WTC11 (cell line): ENCODE results near the gene C2orf92. TPM values are rescaled to one million over a fixed set of nuclear protein-coding genes. Genes with fewer than 3 reads are reported as not detected.
"Not testable (repeated sequence)": the region's sequence is repeated elsewhere in the genome, so short reads cannot be mapped to it uniquely, and the experiment has no call there.

Experiments
- ATAC-seq: fragments of 200-7000 bp; cut with Tn5 transposase; 2 replicates; pipeline ENCODE4 v1.10.0; 2021; ENCODE audit warnings: mild to moderate bottlenecking, moderate library complexity
- Bru-seq: library from RNA; stranded (reverse); fragments of 400-500 nt; gene quantifications from one replicate; lab custom pipeline; 2021; lab: Mats Ljungman, UMichigan
- CTCF ChIA-PET: fragments of 300-600 bp; sonication (Branson Sonifier 250); formaldehyde crosslinking; loops from one replicate; lab custom pipeline; 2021; ENCODE audit warnings: antibody characterized with exemption; lab: Charles Lee
- POLR2A ChIA-PET: fragments of 350-600 bp; sonication (Branson Sonifier 250); formaldehyde crosslinking; loops from one replicate; lab custom pipeline; 2021; ENCODE audit warnings: antibody characterized with exemption; lab: Charles Lee
- DNase-seq: peaks from one replicate; pipeline ENCODE4 v3.0.0; 2021; ENCODE audit warnings: low spot score
- H3K27ac Mint-ChIP-seq: 2 replicates; pipeline ENCODE4 v1.8.0; 2021; ENCODE audit warnings: mixed read lengths
- H3K27me3 Mint-ChIP-seq: 2 replicates; pipeline ENCODE4 v1.8.0; 2021; ENCODE audit warnings: low read depth, mild to moderate bottlenecking, moderate library complexity, mixed read lengths
- H3K36me3 Mint-ChIP-seq: 2 replicates; pipeline ENCODE4 v1.8.0; 2021; ENCODE audit warnings: mixed read lengths
- H3K4me1 Mint-ChIP-seq: 2 replicates; pipeline ENCODE4 v1.8.0; 2022; ENCODE audit warnings: mixed read lengths
- H3K4me3 Mint-ChIP-seq: 2 replicates; pipeline ENCODE4 v1.8.0; 2021; ENCODE audit warnings: mild to moderate bottlenecking, moderate library complexity, mixed read lengths
- H3K9me3 Mint-ChIP-seq: 2 replicates; pipeline ENCODE4 v1.8.0; 2021; ENCODE audit warnings: mixed read lengths
- CBFB ChIP-seq: sonication (generic); formaldehyde crosslinking; IDR thresholded peaks from 2 replicates; pipeline ENCODE4 v1.8.1; 2022; ENCODE audit warnings: mild to moderate bottlenecking, low read depth, missing genetic modification reagents
- FOXK1 ChIP-seq: sonication (generic); formaldehyde crosslinking; IDR thresholded peaks from 2 replicates; pipeline ENCODE4 v1.8.0; 2022; ENCODE audit warnings: mild to moderate bottlenecking, moderate library complexity, missing genetic modification reagents
- GRHL2 ChIP-seq: fragments of 250-450 bp; sonication (Bioruptor Pico); IDR thresholded peaks from 2 replicates; pipeline ENCODE4 v1.8.0; 2022; ENCODE audit warnings: mild to moderate bottlenecking, moderate library complexity; ENCODE audit not compliant: insufficient replicate concordance, severe bottlenecking
- MYBL2 ChIP-seq: sonication (generic); formaldehyde crosslinking; IDR thresholded peaks from 2 replicates; pipeline ENCODE4 v1.8.1; 2023; ENCODE audit warnings: mild to moderate bottlenecking, moderate library complexity, missing genetic modification reagents
- NR3C1 ChIP-seq: sonication (generic); formaldehyde crosslinking; conservative IDR thresholded peaks from 2 replicates; pipeline ENCODE4 v1.8.1; 2023; ENCODE audit warnings: low read depth, mild to moderate bottlenecking, missing genetic modification reagents
- RELA ChIP-seq: sonication (generic); formaldehyde crosslinking; IDR thresholded peaks from 2 replicates; pipeline ENCODE4 v1.8.1; 2022; ENCODE audit warnings: missing genetic modification reagents, mild to moderate bottlenecking, borderline replicate concordance
- SMAD4 ChIP-seq: sonication (generic); formaldehyde crosslinking; IDR thresholded peaks from 2 replicates; pipeline ENCODE4 v1.8.0; 2022; ENCODE audit warnings: mild to moderate bottlenecking, missing genetic modification reagents
- ZNF396 ChIP-seq: fragments of 250-450 bp; sonication (Bioruptor Pico); IDR thresholded peaks from 2 replicates; pipeline ENCODE4 v1.8.0; 2021; ENCODE audit warnings: mild to moderate bottlenecking, moderate library complexity, borderline replicate concordance
- long read RNA-seq, 3 experiments: library from RNA in 1 of 3; library from capped mRNA in 1 of 3; library from polyadenylated mRNA in 1 of 3; unstranded in 2 of 3; stranded (forward) in 1 of 3; transcript quantifications; one replicate each; pipeline ENCODE4 v2.0.0, GENCODE V29; 2021
- total RNA-seq: library from RNA; stranded (reverse); gene quantifications from 3 replicates; pipeline ENCODE4 v1.2.3, GENCODE V29; 2021
- TF ChIP-seq, protein P1 (sequence below): fragments of 250-450 bp; sonication (Bioruptor Pico); IDR thresholded peaks from 2 replicates; pipeline ENCODE4 v1.9.0; 2021; ENCODE audit warnings: mild to moderate bottlenecking
- TF ChIP-seq, protein P2 (sequence below): sonication (generic); formaldehyde crosslinking; IDR thresholded peaks from 2 replicates; pipeline ENCODE4 v1.8.0; 2023; ENCODE audit warnings: mild to moderate bottlenecking, missing genetic modification reagents
- TF ChIP-seq, protein P3 (sequence below): sonication (generic); formaldehyde crosslinking; conservative IDR thresholded peaks from 2 replicates; pipeline ENCODE4 v1.8.1; 2023; ENCODE audit warnings: mild to moderate bottlenecking, low read depth, missing genetic modification reagents, moderate library complexity

C2orf92 gene
- 5.2 to 7.9 TPM (median 6.9 TPM) in 3 replicates for total RNA-seq
- percentile 42 among the genes with signal in this experiment for Bru-seq, nascent RNA
- long read RNA-seq, experiment 1, partial matches to known transcripts: 0 of 4 reads
- long read RNA-seq, experiment 1, other reads (novel, unspliced or antisense): 4 of 4 reads
- long read RNA-seq, experiment 2, partial matches to known transcripts: 0 of 1 reads
- long read RNA-seq, experiment 2, other reads (novel, unspliced or antisense): 1 of 1 reads
- long read RNA-seq, experiment 3, partial matches to known transcripts: 0 of 1 reads
- long read RNA-seq, experiment 3, other reads (novel, unspliced or antisense): 1 of 1 reads

DNA sequence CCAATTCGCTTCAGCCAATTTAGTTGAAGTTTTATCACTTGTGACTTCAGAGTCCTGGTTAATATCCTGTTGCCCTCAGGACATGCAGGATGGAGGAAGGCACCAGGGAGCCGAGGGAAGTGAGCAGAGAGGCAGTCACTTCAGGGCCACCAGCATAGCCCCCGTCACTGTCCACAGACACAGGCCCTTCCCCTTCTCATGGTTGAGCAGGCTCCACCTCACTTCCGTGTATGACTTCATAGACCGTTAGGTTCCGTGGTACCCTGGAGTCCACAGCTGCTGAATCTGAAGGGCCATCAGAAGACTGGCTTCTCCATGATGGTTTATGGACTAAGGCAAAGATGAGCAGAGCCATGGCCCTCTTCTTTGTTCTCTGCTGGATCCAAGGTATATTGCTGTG, at the start of gene C2orf92:
C2orf92 (plus strand) TSS at position 266 of the 400 bp plus-strand sequence; CDS start at position 342, 76 bp downstream.
- TF ChIP-seq, protein P1, sequence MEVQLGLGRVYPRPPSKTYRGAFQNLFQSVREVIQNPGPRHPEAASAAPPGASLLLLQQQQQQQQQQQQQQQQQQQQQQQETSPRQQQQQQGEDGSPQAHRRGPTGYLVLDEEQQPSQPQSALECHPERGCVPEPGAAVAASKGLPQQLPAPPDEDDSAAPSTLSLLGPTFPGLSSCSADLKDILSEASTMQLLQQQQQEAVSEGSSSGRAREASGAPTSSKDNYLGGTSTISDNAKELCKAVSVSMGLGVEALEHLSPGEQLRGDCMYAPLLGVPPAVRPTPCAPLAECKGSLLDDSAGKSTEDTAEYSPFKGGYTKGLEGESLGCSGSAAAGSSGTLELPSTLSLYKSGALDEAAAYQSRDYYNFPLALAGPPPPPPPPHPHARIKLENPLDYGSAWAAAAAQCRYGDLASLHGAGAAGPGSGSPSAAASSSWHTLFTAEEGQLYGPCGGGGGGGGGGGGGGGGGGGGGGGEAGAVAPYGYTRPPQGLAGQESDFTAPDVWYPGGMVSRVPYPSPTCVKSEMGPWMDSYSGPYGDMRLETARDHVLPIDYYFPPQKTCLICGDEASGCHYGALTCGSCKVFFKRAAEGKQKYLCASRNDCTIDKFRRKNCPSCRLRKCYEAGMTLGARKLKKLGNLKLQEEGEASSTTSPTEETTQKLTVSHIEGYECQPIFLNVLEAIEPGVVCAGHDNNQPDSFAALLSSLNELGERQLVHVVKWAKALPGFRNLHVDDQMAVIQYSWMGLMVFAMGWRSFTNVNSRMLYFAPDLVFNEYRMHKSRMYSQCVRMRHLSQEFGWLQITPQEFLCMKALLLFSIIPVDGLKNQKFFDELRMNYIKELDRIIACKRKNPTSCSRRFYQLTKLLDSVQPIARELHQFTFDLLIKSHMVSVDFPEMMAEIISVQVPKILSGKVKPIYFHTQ: no peak
- TF ChIP-seq MYBL2 (CRISPR knock-in tag) (no peak), GRHL2 (CRISPR knock-in tag) (no peak), FOXK1 (CRISPR knock-in tag) (no peak), ZNF396 (no peak), SMAD4 (no peak)
- TF ChIP-seq, all 79 proteins: peak for 0
- Mint-ChIP-seq H3K9me3 (no peaks in the 10 kb centered on the region; the same call in 1 of the 2 replicates), H3K4me1 (peaks cover 15% of the 10 kb centered on the region), H3K27ac (no peak within 1 kb of the TSS), H3K36me3 (no peaks in the 10 kb centered on the region), H3K4me3 (no peak within 1 kb of the TSS), H3K27me3 (no peaks in the 10 kb centered on the region)
- ATAC-seq (no peak), DNase-seq (no peak)
- POLR2A ChIA-PET: no interaction called here
- CTCF ChIA-PET: interaction anchor here (1.0 kb wide), 1 partner anchor 27 kb away, joined by 3 read pairs; no protein-coding TSS in a partner anchor

DNA sequence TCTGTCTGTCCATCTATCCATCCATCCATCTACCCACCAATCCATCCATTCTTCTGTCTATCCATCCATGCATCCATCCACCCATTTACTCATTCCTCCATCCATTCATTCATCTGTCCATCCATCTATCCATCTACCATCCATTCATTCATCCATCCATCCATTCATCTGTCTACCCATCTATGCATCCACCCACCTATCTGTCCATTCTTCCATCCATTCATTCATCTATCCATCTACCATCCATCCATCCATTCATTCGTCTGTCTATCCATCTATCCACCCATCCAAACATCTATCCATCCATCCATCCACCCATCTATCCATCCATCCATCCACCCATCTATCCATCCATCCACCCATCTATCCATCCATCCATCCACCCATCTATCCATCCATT, 49.0 kb upstream of the C2orf92 start:
- H3K4me3 Mint-ChIP-seq, POLR2A ChIA-PET: not testable (repeated sequence)

DNA sequence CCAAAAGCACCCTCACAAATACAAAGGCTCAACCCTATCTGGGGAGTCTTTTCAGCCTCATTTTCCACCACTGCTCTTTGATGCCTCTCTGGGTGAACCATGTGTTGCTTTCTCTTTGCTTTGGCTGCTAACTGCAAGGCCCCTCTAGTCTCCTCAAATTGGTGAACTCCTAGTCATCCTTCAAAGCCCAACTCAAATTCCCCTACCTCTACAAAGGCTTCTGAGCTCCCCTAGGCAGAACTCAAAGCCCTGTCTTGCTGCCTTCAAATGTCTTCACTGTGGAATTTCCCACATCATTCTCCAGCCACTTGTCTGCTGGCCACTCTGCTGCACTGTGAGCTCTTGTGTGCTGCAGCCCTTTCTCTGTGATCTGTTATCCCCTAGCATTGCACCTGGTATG, 46.5 kb upstream of the C2orf92 start:
- H3K4me3 Mint-ChIP-seq, H3K36me3 Mint-ChIP-seq, H3K27ac Mint-ChIP-seq, H3K4me1 Mint-ChIP-seq, DNase-seq, H3K27me3 Mint-ChIP-seq, H3K9me3 Mint-ChIP-seq, ATAC-seq: not testable (repeated sequence)
- ChIA-PET POLR2A (interaction anchor here (1.0 kb wide), 1 partner anchor 23 kb away, joined by 3 read pairs; the partner anchor contains the start of gene COX5B), CTCF (interaction anchor here (0.6 kb wide), 1 partner anchor 867 kb away, joined by 3 read pairs; no protein-coding TSS in a partner anchor)

More for the DNA sequence above, 49.0 kb upstream of the C2orf92 start:
- H3K27me3 Mint-ChIP-seq, CTCF ChIA-PET, ATAC-seq, H3K9me3 Mint-ChIP-seq, H3K36me3 Mint-ChIP-seq, H3K4me1 Mint-ChIP-seq, DNase-seq, H3K27ac Mint-ChIP-seq: not testable (repeated sequence)

DNA sequence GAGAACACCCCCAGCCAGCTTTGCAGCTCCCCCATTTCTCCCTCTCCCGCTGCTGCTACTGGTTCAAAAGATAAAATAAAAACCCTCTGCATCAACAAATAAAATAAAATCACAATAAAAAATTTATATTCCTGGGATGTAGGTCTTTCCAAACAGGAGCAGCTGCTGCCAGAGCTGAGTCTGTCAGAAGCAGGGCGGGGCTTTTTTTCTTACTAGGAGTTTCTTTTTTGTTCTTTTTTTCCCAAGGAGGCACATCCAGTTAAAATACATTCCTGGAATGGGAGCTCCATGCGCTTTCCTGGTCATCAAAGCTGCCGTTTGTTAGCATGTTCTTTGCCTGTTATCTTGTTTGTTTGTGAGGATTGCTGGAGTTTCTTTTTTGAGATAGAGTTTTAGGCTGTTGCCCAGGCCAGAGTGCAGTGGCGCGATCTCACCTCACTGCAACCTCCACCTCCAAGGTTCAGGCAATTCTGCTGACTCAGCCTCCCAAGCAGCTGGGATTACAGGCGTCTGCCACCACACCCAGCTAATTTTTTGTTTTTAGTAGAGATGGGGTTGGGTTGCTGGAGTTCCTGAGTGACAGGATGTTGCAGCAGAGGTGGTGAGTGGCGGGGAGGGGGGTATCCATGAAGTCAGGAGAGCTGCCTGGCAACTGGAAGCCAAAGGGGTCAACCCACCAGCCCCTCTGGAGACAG, 44.0 kb upstream of the C2orf92 start:
- H3K27ac Mint-ChIP-seq, DNase-seq, H3K4me3 Mint-ChIP-seq, ATAC-seq, H3K36me3 Mint-ChIP-seq, H3K4me1 Mint-ChIP-seq, POLR2A ChIA-PET, CTCF ChIA-PET, H3K9me3 Mint-ChIP-seq, H3K27me3 Mint-ChIP-seq: not testable (repeated sequence)

DNA sequence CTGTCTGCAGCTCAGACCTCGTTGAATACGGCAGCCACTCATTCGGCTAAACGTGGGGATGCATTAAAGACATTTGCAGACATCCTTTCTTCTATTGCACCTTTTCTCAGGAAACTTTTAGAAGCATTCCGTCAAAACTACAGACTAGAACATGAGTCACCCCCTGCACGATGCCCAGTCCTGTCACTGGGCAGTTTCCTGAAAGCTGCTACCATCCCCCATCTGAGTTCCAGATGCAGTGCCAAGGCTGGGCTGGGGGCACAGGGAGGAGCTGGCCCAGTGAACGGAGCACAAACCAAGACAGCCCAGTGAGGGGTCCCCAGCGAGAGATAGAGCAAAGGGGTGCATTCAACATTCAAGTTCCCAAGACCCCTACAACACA, 43.5 kb upstream of the C2orf92 start:
- H3K4me1 Mint-ChIP-seq, H3K27me3 Mint-ChIP-seq, H3K9me3 Mint-ChIP-seq, POLR2A ChIA-PET, CTCF ChIA-PET, H3K36me3 Mint-ChIP-seq, DNase-seq, ATAC-seq, H3K27ac Mint-ChIP-seq, H3K4me3 Mint-ChIP-seq: not testable (repeated sequence)

DNA sequence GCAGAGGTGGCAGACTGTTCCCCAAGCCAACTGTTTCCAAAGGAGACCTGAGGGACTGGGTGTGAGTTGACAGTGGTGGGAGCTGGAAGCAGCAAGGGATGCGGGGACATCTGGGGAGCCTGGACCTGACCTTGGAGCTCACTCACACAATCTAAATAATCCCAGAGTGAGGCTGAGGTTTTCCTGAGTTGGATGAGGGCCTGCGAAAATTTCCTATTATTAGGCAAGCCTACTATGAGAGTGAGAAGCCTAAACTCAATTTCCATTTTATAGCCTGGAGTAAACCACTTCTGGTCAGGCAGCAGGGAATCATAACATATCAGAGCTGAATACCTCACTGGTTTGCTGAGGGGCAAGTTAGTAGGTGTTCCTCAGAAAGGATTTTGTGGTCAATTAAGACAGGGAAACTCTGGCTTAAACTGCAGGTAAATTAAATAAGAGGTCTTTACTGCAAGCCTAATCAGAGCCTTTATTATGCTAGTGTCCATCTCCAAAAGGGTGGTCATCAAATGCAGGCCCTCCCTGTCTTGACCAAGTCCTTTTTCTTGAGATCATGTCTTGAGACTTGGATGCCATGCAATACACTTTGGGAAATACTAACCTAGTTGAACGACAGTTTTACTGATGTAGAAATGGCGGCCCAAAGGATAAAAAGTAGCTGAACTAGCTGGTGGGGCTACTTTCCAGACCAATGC, 25.3 kb upstream of the C2orf92 start:
- H3K27me3 Mint-ChIP-seq: no peaks in the 10 kb centered on the region
- no peak overlapping the region for H3K27ac Mint-ChIP-seq
- H3K4me1 Mint-ChIP-seq: peaks cover 5% of the 10 kb centered on the region
- ChIA-PET POLR2A (no interaction called here), CTCF (no interaction called here)
- H3K9me3 Mint-ChIP-seq: no peaks in the 10 kb centered on the region
- no peak overlapping the region for H3K4me3 Mint-ChIP-seq
- peaks cover 24% of the 10 kb centered on the region for H3K36me3 Mint-ChIP-seq
- no peak for ATAC-seq
- DNase-seq: no peak
- TF ChIP-seq RELA (CRISPR knock-in tag): no peak
- TF ChIP-seq NR3C1 (CRISPR knock-in tag): no peak
- TF ChIP-seq, protein P2, sequence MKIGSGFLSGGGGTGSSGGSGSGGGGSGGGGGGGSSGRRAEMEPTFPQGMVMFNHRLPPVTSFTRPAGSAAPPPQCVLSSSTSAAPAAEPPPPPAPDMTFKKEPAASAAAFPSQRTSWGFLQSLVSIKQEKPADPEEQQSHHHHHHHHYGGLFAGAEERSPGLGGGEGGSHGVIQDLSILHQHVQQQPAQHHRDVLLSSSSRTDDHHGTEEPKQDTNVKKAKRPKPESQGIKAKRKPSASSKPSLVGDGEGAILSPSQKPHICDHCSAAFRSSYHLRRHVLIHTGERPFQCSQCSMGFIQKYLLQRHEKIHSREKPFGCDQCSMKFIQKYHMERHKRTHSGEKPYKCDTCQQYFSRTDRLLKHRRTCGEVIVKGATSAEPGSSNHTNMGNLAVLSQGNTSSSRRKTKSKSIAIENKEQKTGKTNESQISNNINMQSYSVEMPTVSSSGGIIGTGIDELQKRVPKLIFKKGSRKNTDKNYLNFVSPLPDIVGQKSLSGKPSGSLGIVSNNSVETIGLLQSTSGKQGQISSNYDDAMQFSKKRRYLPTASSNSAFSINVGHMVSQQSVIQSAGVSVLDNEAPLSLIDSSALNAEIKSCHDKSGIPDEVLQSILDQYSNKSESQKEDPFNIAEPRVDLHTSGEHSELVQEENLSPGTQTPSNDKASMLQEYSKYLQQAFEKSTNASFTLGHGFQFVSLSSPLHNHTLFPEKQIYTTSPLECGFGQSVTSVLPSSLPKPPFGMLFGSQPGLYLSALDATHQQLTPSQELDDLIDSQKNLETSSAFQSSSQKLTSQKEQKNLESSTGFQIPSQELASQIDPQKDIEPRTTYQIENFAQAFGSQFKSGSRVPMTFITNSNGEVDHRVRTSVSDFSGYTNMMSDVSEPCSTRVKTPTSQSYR (CRISPR knock-in tag): no peak
- TF ChIP-seq, protein P3, sequence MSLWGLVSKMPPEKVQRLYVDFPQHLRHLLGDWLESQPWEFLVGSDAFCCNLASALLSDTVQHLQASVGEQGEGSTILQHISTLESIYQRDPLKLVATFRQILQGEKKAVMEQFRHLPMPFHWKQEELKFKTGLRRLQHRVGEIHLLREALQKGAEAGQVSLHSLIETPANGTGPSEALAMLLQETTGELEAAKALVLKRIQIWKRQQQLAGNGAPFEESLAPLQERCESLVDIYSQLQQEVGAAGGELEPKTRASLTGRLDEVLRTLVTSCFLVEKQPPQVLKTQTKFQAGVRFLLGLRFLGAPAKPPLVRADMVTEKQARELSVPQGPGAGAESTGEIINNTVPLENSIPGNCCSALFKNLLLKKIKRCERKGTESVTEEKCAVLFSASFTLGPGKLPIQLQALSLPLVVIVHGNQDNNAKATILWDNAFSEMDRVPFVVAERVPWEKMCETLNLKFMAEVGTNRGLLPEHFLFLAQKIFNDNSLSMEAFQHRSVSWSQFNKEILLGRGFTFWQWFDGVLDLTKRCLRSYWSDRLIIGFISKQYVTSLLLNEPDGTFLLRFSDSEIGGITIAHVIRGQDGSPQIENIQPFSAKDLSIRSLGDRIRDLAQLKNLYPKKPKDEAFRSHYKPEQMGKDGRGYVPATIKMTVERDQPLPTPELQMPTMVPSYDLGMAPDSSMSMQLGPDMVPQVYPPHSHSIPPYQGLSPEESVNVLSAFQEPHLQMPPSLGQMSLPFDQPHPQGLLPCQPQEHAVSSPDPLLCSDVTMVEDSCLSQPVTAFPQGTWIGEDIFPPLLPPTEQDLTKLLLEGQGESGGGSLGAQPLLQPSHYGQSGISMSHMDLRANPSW (CRISPR knock-in tag): no peak
- no peak for TF ChIP-seq CBFB
